Endothelial cell of umbilical vein (primary cell): ENCODE results near the gene HPSE2. TPM values are rescaled to one million over a fixed set of nuclear protein-coding genes. Genes with fewer than 3 reads are reported as not detected.

Experiments
- BruUV-seq: library from RNA; stranded (reverse); fragments of 400-500 nt; replicated peaks from 2 replicates; lab custom pipeline; 2021; lab: Mats Ljungman, UMichigan
- CTCF ChIA-PET: fragments of 300-600, 350-600 bp; sonication (Branson Sonifier 250); formaldehyde crosslinking; loops from one replicate; lab custom pipeline; 2021; ENCODE audit warnings: antibody characterized with exemption, inconsistent platforms; lab: Charles Lee
- POLR2A ChIA-PET: fragments of 300-600, 350-600 bp; sonication (Branson Sonifier 250); formaldehyde crosslinking; loops from one replicate; lab custom pipeline; 2021; ENCODE audit warnings: antibody characterized with exemption, inconsistent platforms; lab: Charles Lee
- DNase-seq: peaks from one replicate; pipeline ENCODE4 v3.0.0-alpha.2; 2011; ENCODE audit warnings: low read depth, low spot score
- FAIRE-seq: peaks from 2 replicates; lab custom pipeline; 2011; peaks lifted over from hg19 to GRCh38; lab: Jason Lieb, UNC
- H2AFZ ChIP-seq: 2 replicates; pipeline ENCODE4 v1.6.0; 2012; ENCODE audit warnings: low read depth, low read length, control low read depth, inconsistent platforms
- H3K27ac ChIP-seq: 2 replicates; pipeline ENCODE4 v1.5.1; 2011; ENCODE audit warnings: low read depth, mild to moderate bottlenecking, control low read depth, low read length, moderate library complexity; ENCODE audit not compliant: insufficient read depth
- H3K27me3 ChIP-seq, 2 experiments: 2 replicates each; pipeline versions ENCODE4 v1.6.0 to v1.6.1; 2011; ENCODE audit warnings: low read length in 2 of 2, mixed read lengths in 1 of 2; ENCODE audit not compliant: control insufficient read depth in 2 of 2, insufficient read depth in 2 of 2
- H3K36me3 ChIP-seq, 2 experiments: 2 replicates in 1 of 2; 3 replicates in 1 of 2; pipeline ENCODE4 v1.5.1; 2011; ENCODE audit warnings: low read length in 2 of 2, mild to moderate bottlenecking in 1 of 2, moderate library complexity in 1 of 2; ENCODE audit not compliant: control insufficient read depth in 2 of 2, insufficient read depth in 2 of 2; ENCODE audit errors: extremely low read depth in 1 of 2
- H3K4me1 ChIP-seq: 3 replicates; pipeline ENCODE4 v1.5.1; 2011; ENCODE audit warnings: mild to moderate bottlenecking, low read length; ENCODE audit not compliant: control insufficient read depth, insufficient read depth; ENCODE audit errors: extremely low read depth
- H3K4me2 ChIP-seq: 2 replicates; pipeline ENCODE4 v1.6.1; 2011; ENCODE audit warnings: low read length, control low read depth, mixed read lengths; ENCODE audit not compliant: insufficient read depth
- H3K4me3 ChIP-seq, 3 experiments: fragments of 200-600 bp in 1 of 3; sonication (generic), shearing (Covaris generic) in 1 of 3; replicated peaks in 1 of 3; 2 replicates each; pipeline ENCODE4 v1.5.1; 2011 to 2016; ENCODE audit warnings: control low read depth in 3 of 3, low read length in 3 of 3, mild to moderate bottlenecking in 2 of 3, inconsistent platforms in 1 of 3, low read depth in 1 of 3, moderate library complexity in 1 of 3; ENCODE audit not compliant: insufficient read depth in 1 of 3
- H3K79me2 ChIP-seq: 2 replicates; pipeline ENCODE4 v1.6.0; 2012; ENCODE audit warnings: low read length, inconsistent platforms; ENCODE audit not compliant: control insufficient read depth, insufficient read depth
- H3K9ac ChIP-seq: replicated peaks from 2 replicates; pipeline ENCODE3; 2011; ENCODE audit warnings: low read length, control low read depth; ENCODE audit not compliant: insufficient read depth; ENCODE audit errors: extremely low read depth
- H3K9me1 ChIP-seq: replicated peaks from 3 replicates; pipeline ENCODE4 v1.6.0; 2011; ENCODE audit warnings: mild to moderate bottlenecking, low read length; ENCODE audit not compliant: control insufficient read depth, insufficient read depth; ENCODE audit errors: extremely low read depth
- H3K9me3 ChIP-seq: replicated peaks from 2 replicates; pipeline ENCODE4 v1.5.1; 2012; ENCODE audit warnings: low read length, inconsistent platforms; ENCODE audit not compliant: control insufficient read depth, insufficient read depth
- H4K20me1 ChIP-seq: replicated peaks from 2 replicates; pipeline ENCODE3; 2011; ENCODE audit warnings: mild to moderate bottlenecking, low read length; ENCODE audit not compliant: control insufficient read depth, insufficient read depth; ENCODE audit errors: extremely low read depth
- EZH2 ChIP-seq: IDR thresholded peaks from 2 replicates; pipeline ENCODE4 v1.6.1; 2012; ENCODE audit warnings: borderline replicate concordance, low read depth, mild to moderate bottlenecking, moderate library complexity, low read length, inconsistent platforms; ENCODE audit not compliant: severe bottlenecking
- FOS ChIP-seq: IDR thresholded peaks from 2 replicates; pipeline ENCODE4 v1.6.1; 2011; ENCODE audit warnings: mild to moderate bottlenecking, low read length, moderate library complexity, borderline replicate concordance; ENCODE audit not compliant: insufficient read depth
- GATA2 ChIP-seq: IDR thresholded peaks from 2 replicates; pipeline ENCODE4 v1.7.0; 2011; ENCODE audit warnings: low read depth, mild to moderate bottlenecking, moderate library complexity, mixed read lengths, low read length; ENCODE audit not compliant: insufficient read length, insufficient read depth
- JUN ChIP-seq: IDR thresholded peaks from 2 replicates; pipeline ENCODE4 v1.6.1; 2011; ENCODE audit warnings: borderline replicate concordance, low read depth; ENCODE audit not compliant: insufficient read length, insufficient read depth
- MYC ChIP-seq: IDR thresholded peaks from one replicate; pipeline ENCODE4 v1.6.1; 2011; ENCODE audit warnings: mild to moderate bottlenecking, low read depth, low read length
- POLR2A ChIP-seq: IDR thresholded peaks from 2 replicates; pipeline ENCODE4 v1.6.1; 2012; ENCODE audit warnings: low read depth, mild to moderate bottlenecking, control low read depth, low read length
- POLR2AphosphoS5 ChIP-seq: IDR thresholded peaks from 2 replicates; pipeline ENCODE4 v1.6.1; 2012; ENCODE audit warnings: low read depth, mild to moderate bottlenecking, control low read depth, low read length, moderate library complexity; ENCODE audit not compliant: insufficient read depth
- dilution Hi-C: fragments of 300-500 bp; cut with MboI; formaldehyde crosslinking; loops from one replicate; pipeline ENCODE4 v1.15.0; 2019; ENCODE audit warnings: low sequenced_read_pairs; ENCODE audit not compliant: extremely low pct_ligation_motif_present
- intact Hi-C: fragments of 100-400 bp; cut with micrococcal nuclease; formaldehyde crosslinking; loops from one replicate; pipeline ENCODE4 v1.10.0; 2022
- polyA plus RNA-seq, 4 experiments: library from polyadenylated mRNA; depleted of rRNA in 3 of 4; stranded (reverse) in 3 of 4; unstranded in 1 of 4; fragments of >200 nt; gene quantifications; 2 replicates each; pipeline versions ENCODE4 v1.2.1 to v1.2.3, GENCODE V29; 2011 to 2012; ENCODE audit warnings: missing spikeins in 1 of 4
- total RNA-seq: library from RNA; stranded (reverse); gene quantifications from 2 replicates; pipeline ENCODE4 v1.2.3, GENCODE V29; 2021
- TF ChIP-seq, protein P1 (sequence below), 2 donors: IDR thresholded peaks; 1 replicate in 1 of 2; 2 replicates in 1 of 2; pipeline ENCODE4 v1.5.1; 2011; ENCODE audit warnings: low read length in 2 of 2, mild to moderate bottlenecking in 2 of 2, moderate library complexity in 2 of 2, control low read depth in 1 of 2, inconsistent platforms in 1 of 2, low read depth in 1 of 2; ENCODE audit not compliant: insufficient read depth in 1 of 2; ENCODE audit errors: extremely low read depth in 1 of 2
- TF ChIP-seq, protein P2 (sequence below): IDR thresholded peaks from 2 replicates; pipeline ENCODE4 v1.6.1; 2011; ENCODE audit not compliant: insufficient read depth, insufficient read length

Gene HPSE2
- total and polyA plus RNA-seq, 2 donors (not counting 3 experiments of a cell fraction or from before 2014, with no cell fraction given) = not detected

GRCh38 chr10:98417481-98417959, 818.1 kb downstream of the HPSE2 start:
- Histone ChIP-seq H3K4me2 (no peak overlapping the region), H3K79me2 (no peaks in the 10 kb centered on the region), H3K27ac (no peak overlapping the region), H3K36me3 (peaks cover 3 to 28% of the 10 kb centered on the region in 2 experiments), H3K4me3 (no peak overlapping the region), H3K27me3 (no peaks in the 10 kb centered on the region), H3K9me3 (no peaks in the 10 kb centered on the region), H3K9me1 (no peaks in the 10 kb centered on the region), H2AFZ (no peak overlapping the region), H3K4me1 (peaks cover 14% of the 10 kb centered on the region), H3K9ac (no peak overlapping the region), H4K20me1 (no peaks in the 10 kb centered on the region)
- ChIA-PET CTCF (interaction anchor here (1.0 to 2.2 kb wide), 2 partner anchors 8 to 50 kb away, joined by 3 to 6 read pairs; no protein-coding TSS in a partner anchor), POLR2A (no interaction called here)
- dilution Hi-C loops (no loop called here), intact Hi-C loops (no loop called here)
- BruUV-seq = no TSS peak
- DNase-seq = no peak
- TF ChIP-seq, protein P1, sequence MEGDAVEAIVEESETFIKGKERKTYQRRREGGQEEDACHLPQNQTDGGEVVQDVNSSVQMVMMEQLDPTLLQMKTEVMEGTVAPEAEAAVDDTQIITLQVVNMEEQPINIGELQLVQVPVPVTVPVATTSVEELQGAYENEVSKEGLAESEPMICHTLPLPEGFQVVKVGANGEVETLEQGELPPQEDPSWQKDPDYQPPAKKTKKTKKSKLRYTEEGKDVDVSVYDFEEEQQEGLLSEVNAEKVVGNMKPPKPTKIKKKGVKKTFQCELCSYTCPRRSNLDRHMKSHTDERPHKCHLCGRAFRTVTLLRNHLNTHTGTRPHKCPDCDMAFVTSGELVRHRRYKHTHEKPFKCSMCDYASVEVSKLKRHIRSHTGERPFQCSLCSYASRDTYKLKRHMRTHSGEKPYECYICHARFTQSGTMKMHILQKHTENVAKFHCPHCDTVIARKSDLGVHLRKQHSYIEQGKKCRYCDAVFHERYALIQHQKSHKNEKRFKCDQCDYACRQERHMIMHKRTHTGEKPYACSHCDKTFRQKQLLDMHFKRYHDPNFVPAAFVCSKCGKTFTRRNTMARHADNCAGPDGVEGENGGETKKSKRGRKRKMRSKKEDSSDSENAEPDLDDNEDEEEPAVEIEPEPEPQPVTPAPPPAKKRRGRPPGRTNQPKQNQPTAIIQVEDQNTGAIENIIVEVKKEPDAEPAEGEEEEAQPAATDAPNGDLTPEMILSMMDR (IDR thresholded peaks at IDR 0.05; ENCODE audit: extremely low read depth in 1 of 2, insufficient read depth in 1 of 2, low read depth in 1 of 2, low read length in 2 of 2) = no peak
- TF ChIP-seq POLR2AphosphoS5 (no peak), JUN (no peak), FOS (no peak), MYC (no peak), EZH2 (no peak), GATA2 (no peak), POLR2A (no peak)
- TF ChIP-seq, protein P2, sequence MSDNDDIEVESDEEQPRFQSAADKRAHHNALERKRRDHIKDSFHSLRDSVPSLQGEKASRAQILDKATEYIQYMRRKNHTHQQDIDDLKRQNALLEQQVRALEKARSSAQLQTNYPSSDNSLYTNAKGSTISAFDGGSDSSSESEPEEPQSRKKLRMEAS = no peak
- FAIRE-seq = no peak
